NCI-H526 treated with DMSO at 0.1 percent for 48 hours (cell line): Measurements from ENCODE around the gene HOXA5.

Experiments used
- DNase-seq: peaks from one replicate; lab custom pipeline; 2025; lab: John Stamatoyannopoulos, UW

Gene HOXA5

DNA sequence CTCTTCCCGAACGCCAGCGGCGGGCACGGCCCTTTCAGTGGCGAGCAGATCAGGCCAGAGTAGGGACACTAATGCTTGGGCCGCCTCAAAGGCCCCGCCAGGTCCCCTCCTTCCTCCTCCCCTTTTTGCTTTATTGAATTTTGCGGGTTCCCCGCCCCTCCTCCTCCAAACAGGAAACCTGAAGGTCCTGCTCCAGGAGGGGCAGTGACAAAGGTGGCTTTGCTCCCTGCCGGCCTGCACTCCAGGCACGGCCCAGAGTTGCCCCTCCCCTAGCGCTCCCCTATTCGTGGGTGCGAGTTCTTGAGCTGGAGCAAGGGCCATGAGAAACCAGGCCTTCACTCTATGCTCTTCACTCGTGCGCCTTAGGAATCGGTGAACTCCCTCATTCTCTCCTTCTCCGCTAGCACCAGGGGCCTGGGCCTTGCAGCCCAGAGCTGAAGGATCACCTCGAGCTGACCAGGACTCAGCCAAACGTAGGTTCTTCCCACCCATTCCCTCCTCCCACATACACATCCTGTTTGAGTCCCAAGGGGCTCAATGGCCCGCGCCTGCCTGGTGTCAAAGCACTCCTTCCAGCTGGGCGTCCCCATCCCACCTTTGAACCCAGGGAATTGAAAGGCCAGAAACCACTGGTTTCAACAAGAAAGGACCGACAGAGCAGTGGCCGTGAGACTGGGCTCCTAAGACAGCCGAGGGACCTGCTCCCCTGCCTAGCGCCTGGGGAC is 4.7 kb upstream of the HOXA5 start:
- no peak for DNase-seq

- DNase-seq = no peak
Observed at GRCh38 chr7:27147199-27148030, 3.9 kb upstream of the HOXA5 start, which contains the start of gene HOXA6. HOXA6 (minus strand) TSS chr7:27147774; CDS start chr7:27147749, 25 bp downstream.

- no peak for DNase-seq
Observed at GRCh38 chr7:27146491-27147198, 3.2 kb upstream of the HOXA5 start.

GRCh38 chr7:27145914-27146412 is 2.5 kb upstream of the HOXA5 start:
- DNase-seq = no peak

- no peak for DNase-seq
Observed at GRCh38 chr7:27145165-27145913, 1.9 kb upstream of the HOXA5 start.

DNA sequence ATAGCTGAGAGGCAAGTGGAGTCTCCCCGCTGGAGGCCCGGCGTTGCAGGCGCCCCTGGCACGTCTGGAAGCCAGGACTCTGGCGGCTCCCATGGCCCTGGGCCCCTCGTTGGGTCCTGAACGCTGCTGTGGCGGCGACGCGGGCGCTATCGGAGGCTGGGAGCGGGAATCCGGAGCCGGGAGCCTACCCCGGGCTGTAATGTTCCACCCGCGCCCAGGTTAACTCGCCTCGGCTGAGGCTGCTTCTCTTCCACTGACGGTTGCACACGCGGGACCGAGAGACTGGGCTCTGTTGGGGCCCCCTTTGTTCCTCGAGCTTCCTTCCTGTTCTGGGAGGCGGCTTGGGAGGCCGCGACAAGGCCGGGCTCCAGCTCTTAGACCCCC is 1.3 kb upstream of the HOXA5 start:
- DNase-seq = no peak

- DNase-seq = no peak
Observed at GRCh38 chr7:27143950-27144780, 684 bp upstream of the HOXA5 start.

GRCh38 chr7:27142580-27143022 is 880 bp downstream of the HOXA5 start:
- DNase-seq = no peak

DNA sequence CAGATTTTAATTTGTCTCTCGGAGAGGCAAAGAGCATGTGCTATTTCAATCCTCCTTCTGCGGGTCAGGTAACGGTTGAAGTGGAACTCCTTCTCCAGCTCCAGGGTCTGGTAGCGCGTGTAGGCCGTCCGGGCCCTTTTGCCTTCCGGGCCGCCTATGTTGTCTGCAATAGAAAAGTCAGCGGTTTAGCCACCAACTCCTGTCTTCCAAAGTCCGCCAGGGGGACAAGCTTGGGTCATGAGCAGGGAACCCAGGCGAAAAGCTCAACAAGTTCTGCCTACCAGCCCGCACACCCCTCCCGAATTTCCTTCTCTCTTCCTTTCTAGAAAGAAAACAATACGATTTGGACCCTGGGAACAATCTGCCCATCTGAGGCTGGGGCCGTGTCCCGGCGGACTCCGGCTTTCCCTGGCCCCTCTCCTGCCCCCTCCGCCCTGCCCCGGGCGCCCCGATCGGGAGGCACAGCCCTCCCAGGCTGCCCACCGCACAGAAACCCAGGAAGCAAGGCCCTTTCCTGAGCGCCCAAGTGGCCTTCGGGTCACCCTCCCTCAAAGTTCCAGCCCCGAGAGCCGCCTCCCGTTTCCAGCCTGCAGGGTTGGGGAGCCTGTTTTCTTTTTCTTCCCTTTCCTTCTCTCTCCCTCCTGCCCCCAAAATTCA is 1.4 kb downstream of the HOXA5 start:
- DNase-seq = no peak

GRCh38 chr7:27141137-27141922 is 2.2 kb downstream of the HOXA5 start:
- no peak for DNase-seq

DNA sequence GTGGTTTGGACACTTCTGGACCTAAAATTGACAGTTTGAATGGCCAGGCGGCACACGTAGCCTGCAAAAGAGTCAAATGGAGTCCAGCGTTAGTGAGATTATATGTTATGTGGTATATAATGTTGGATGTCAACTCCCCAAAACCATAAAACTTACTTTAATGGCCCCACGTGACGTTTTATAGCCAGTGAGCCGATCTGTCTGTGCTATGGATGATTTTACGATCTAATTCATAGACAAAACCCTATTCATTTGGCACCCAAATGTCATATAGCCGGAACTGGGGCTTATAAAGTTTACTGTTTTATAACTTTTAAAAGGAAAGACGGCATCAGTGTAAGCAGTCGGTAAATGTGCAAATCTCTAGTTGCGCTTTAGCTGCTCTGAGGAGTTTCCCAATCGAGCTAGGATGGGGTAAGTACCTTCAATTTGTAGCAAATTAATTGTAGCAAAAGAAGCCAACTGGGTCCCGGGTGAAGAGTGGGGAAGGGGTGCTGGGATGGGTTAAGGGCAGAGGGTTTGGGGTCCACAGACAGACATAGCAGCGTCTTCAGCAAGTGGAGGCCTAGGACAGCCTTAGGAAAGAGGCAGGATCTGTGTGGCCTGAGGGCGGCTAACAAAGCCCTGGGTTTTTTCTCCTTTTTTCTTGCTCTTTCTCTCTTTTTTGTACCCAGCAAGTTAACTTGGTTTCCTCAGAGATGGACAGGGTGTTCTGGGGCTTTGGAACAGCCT is 3.2 kb downstream of the HOXA5 start:
- DNase-seq = no peak

GRCh38 chr7:27139334-27140125 is 4.0 kb downstream of the HOXA5 start:
- DNase-seq = no peak

DNA sequence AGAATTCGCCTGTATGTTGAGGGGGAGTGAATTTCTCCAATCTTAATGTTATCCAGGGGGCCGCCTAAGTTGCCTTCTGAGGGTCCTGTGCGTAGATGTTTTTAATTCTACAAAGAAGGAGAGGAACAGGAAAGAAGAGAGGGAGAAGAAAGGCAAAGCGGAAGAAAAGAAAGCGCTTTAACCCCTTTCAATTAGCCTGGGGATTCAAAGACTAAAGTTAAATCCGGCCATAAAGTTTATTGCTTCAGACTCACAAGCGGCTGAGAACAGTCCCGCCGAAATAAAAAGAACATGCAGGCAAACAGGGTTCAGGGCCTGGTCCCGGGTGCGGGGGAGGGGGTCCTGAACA is 4.5 kb downstream of the HOXA5 start:
- no peak for DNase-seq

DNA sequence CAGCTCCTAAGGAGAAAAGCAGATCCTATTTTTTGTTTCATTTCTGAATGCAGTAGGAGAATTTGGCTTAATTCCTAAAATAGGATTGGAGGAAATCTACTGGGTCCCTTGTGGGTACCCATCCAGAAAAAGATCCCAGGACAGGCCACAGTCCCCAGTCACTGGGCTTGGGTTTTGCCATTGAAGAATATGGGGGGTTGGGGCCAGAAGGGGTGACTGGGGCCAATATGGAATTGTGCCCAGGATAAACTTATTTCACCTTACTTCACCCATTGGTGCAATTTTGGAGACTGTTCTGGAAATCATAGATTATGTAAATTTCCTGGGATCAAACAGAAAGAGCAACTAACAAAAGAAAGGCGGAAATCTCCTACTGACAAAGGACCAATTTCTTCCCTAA is 5.0 kb downstream of the HOXA5 start:
- DNase-seq = no peak

DNA sequence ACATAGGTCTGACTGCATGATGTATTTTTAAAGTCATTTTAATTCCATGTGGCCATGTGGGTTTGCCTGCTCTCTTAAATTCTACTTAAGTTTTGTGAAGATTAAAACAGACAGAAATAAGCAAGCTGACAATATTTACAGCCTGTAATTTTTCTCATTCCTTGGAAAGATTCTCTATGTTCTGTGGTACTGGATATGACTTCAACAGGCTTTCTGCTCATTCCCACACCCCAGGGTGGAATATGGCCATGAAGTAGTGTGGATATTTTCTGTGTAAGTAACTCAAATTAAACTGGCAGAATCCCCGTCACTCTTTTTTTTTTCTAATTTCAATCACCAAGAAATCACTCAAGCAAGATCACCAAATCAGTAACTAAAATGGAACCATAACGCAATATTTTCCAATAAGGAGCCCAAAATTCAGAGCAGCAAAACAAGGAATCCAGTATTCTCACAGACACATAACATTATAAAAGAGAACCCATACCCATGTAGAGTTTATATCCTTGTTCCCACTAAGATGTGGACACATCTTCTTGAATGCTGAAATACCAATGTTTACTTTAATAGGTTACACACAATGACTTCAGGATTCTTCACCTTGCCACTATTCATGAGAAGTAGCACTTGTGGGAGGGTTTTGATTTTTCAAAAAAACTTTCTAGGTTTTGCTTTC is 5.7 kb downstream of the HOXA5 start:
- DNase-seq = no peak

- DNase-seq = no peak
Observed at GRCh38 chr7:27134392-27134791, 9.1 kb downstream of the HOXA5 start.

DNA sequence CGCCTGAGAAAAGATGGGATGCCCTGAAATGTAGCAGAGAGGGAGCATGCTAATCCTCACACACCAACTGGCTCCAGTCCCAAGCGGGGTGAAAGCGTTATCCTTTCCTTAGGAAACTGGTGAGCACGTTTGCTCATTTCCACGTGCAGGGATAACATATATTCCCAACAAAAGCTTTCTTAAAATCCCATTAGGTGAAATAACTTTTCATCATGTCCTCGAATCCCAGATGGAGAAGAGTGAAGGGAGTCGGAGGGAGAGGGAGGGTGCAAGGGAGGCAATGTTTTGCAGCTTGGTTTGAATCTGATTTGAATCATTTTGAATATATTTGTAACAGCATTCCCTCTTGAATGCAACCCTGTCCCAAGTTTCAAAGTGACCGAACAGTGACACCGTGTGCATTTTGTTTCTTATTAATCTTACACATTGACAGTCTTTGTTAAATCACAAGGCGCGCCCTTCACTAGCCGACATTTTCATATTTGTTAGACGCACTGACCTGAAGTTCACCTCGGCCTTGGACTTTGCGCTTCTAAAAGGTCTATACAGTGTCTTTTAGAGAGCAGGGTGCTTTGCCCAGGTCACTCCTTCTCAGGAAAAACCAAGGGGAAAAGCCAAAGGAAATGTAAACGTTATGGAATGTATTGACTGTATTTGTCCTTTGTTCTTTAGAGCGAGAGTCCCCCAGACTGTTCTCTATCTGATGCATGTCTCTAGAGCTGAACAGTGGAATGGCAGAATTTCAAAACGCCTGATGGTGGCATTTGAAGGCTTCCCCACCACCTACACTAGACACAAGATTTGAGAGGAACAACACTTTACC is 9.9 kb downstream of the HOXA5 start:
- peak; percentile 98 for DNase-seq
